ENCODE results near the gene TERT. TPM values are rescaled to one million over a fixed set of nuclear protein-coding genes. Genes with fewer than 3 reads are reported as not detected.

The TERT gene
- total and polyA plus RNA-seq, 2 of the 13 experiments (the other 11 are each of a cell fraction or from before 2014, with no cell fraction given), result 4.3 to 5.9 TPM

GRCh38 chr5:1280177-1281037 is 14.5 kb downstream of the TERT start (continued):
- TF ChIP-seq ZBTB20 (CRISPR knock-in tag; IDR thresholded peaks at IDR 0.05; ENCODE audit: borderline replicate concordance, low read depth) (no peak), ZNF687 (CRISPR knock-in tag; IDR thresholded peaks at IDR 0.05) (no peak), EZH2 (conservative IDR thresholded peaks at IDR 0.05; ENCODE audit: low read depth, low read length) (no peak), KLF13 (CRISPR knock-in tag; IDR thresholded peaks at IDR 0.05) (no peak), ZNF788 (CRISPR knock-in tag; IDR thresholded peaks at IDR 0.05; ENCODE audit: borderline replicate concordance) (no peak), HDAC6 (IDR thresholded peaks at IDR 0.05; ENCODE audit: low read depth, low read length) (no peak)
- TF ChIP-seq, protein P1, sequence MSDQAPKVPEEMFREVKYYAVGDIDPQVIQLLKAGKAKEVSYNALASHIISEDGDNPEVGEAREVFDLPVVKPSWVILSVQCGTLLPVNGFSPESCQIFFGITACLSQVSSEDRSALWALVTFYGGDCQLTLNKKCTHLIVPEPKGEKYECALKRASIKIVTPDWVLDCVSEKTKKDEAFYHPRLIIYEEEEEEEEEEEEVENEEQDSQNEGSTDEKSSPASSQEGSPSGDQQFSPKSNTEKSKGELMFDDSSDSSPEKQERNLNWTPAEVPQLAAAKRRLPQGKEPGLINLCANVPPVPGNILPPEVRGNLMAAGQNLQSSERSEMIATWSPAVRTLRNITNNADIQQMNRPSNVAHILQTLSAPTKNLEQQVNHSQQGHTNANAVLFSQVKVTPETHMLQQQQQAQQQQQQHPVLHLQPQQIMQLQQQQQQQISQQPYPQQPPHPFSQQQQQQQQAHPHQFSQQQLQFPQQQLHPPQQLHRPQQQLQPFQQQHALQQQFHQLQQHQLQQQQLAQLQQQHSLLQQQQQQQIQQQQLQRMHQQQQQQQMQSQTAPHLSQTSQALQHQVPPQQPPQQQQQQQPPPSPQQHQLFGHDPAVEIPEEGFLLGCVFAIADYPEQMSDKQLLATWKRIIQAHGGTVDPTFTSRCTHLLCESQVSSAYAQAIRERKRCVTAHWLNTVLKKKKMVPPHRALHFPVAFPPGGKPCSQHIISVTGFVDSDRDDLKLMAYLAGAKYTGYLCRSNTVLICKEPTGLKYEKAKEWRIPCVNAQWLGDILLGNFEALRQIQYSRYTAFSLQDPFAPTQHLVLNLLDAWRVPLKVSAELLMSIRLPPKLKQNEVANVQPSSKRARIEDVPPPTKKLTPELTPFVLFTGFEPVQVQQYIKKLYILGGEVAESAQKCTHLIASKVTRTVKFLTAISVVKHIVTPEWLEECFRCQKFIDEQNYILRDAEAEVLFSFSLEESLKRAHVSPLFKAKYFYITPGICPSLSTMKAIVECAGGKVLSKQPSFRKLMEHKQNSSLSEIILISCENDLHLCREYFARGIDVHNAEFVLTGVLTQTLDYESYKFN (CRISPR knock-in tag; conservative IDR thresholded peaks at IDR 0.05), result no peak

Data from HepG2 (cell line).